ENCODE data around the gene CCNY. TPM values are rescaled to one million over a fixed set of nuclear protein-coding genes. Genes with fewer than 3 reads are reported as not detected.

CCNY gene
- total RNA-seq, 4 donors from 2014 or later = 22.4 to 35.1 (median 29.9) TPM

DNA sequence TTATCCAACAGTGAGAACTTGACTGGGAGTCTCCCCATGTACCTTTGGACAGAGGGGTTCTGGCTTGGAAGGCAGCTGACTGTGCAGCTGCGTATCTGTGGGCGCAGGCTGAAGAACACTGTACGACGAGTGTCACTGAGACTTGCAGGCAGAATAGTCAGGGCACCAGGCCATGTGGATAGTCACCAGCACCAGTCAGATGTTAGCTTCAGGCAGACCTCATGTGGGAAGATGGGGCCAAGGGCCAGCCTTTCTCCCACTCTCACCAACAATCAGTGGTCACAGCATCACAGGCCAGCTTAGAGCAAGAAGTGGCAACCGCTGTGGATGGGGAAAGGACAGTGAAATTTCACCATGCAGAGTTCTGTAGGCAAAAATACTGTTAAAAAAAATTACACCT lies 225.4 kb downstream of the CCNY start:
- Histone ChIP-seq H3K4me1 (peaks cover 19% of the 10 kb centered on the region), H3K9me3 (no peaks in the 10 kb centered on the region), H3K27me3 (no peaks in the 10 kb centered on the region), H3K4me3 (no peak overlapping the region), H3K27ac (no peak overlapping the region), H3K36me3 (peaks cover 13% of the 10 kb centered on the region)
- DNase-seq (ENCODE audit: low spot score in 2 of 2) = no peak
- 88% methylated on average over 1 of the region's 5 CpGs for WGBS
- TF ChIP-seq EP300 (IDR thresholded peaks at IDR 0.05) (no peak), POLR2AphosphoS5 (IDR thresholded peaks at IDR 0.05) (no peak), POLR2A (IDR thresholded peaks at IDR 0.05) (no peak)
- TF ChIP-seq, protein P1, sequence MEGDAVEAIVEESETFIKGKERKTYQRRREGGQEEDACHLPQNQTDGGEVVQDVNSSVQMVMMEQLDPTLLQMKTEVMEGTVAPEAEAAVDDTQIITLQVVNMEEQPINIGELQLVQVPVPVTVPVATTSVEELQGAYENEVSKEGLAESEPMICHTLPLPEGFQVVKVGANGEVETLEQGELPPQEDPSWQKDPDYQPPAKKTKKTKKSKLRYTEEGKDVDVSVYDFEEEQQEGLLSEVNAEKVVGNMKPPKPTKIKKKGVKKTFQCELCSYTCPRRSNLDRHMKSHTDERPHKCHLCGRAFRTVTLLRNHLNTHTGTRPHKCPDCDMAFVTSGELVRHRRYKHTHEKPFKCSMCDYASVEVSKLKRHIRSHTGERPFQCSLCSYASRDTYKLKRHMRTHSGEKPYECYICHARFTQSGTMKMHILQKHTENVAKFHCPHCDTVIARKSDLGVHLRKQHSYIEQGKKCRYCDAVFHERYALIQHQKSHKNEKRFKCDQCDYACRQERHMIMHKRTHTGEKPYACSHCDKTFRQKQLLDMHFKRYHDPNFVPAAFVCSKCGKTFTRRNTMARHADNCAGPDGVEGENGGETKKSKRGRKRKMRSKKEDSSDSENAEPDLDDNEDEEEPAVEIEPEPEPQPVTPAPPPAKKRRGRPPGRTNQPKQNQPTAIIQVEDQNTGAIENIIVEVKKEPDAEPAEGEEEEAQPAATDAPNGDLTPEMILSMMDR (IDR thresholded peaks at IDR 0.05) = no peak

DNA sequence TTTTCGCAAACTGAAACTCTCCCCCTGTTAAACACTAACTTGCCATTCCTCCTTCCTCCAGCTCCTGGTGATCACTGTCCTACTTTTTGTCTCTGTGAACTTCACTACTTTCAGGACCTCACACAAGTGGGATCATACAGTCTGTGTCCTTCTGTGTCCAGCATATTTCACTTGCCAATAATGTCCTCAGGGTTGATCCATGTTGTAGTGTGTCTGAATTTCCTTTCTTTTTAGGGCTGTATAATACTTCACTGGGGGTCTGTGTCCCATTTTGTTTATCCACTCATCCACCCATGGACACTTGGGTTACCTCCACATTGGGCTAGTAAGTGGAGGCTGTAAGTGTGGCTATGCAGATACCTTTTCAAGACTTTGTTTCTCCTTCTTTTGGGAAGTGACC lies 226.1 kb downstream of the CCNY start:
- DNase-seq (ENCODE audit: low spot score in 2 of 2) = no peak

DNA sequence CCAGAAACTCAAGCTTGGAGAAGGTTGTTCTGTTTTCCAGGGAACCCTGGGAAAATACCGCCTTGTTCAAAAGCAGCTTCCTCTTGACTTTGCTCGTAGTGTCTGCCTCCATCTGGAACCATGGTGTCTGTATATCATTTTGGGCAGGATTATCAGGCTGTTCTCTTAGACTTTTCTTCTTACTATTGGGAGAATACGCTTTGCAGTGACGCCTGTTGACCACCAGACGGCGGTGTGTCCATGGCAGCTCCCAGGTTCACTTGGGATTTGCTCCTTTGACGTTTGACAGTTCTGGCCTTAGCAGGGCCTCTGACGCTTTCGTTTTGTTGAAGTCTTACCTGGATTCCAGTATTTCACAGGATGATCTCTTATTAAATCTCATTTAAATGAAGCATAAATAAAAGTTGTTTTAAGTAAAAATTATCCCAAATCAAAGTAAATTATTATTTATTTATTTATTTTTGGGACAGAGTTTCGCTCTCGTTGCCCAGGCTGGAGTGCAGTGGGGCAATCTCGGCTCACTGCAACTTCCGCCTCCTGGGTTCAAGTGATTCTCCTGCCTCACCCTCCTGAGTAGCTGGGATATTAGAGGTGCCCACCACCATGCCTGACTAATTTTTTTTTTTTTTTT lies 227.1 kb downstream of the CCNY start:
- H3K27me3 ChIP-seq = no peaks in the 10 kb centered on the region
- H3K4me3 ChIP-seq = no peak overlapping the region
- 48% methylated on average over 13 of the region's 13 CpGs for WGBS
- no peak overlapping the region for H3K27ac ChIP-seq
- peaks cover 23% of the 10 kb centered on the region for H3K36me3 ChIP-seq
- TF ChIP-seq, protein P1 (IDR thresholded peaks at IDR 0.05) = peak; percentile 73 to 91
- TF ChIP-seq EP300 (IDR thresholded peaks at IDR 0.05) (no peak), POLR2A (IDR thresholded peaks at IDR 0.05) (no peak)
- peaks cover 19% of the 10 kb centered on the region for H3K4me1 ChIP-seq
- no peaks in the 10 kb centered on the region for H3K9me3 ChIP-seq
- no peak for DNase-seq (ENCODE audit: low spot score in 2 of 2)

More for the DNA sequence above, 226.1 kb downstream of the CCNY start:
- H3K36me3 ChIP-seq = peaks cover 15% of the 10 kb centered on the region
- H3K27me3 ChIP-seq = no peaks in the 10 kb centered on the region
- H3K27ac ChIP-seq = no peak overlapping the region
- no peak overlapping the region for H3K4me3 ChIP-seq
- 95% methylated on average over 1 of the region's 1 CpG for WGBS
- TF ChIP-seq, protein P1 (IDR thresholded peaks at IDR 0.05) = no peak
- TF ChIP-seq POLR2A (IDR thresholded peaks at IDR 0.05) (no peak), POLR2AphosphoS5 (IDR thresholded peaks at IDR 0.05) (no peak), EP300 (IDR thresholded peaks at IDR 0.05) (no peak)
- no peaks in the 10 kb centered on the region for H3K9me3 ChIP-seq
- H3K4me1 ChIP-seq = peaks cover 19% of the 10 kb centered on the region

DNA sequence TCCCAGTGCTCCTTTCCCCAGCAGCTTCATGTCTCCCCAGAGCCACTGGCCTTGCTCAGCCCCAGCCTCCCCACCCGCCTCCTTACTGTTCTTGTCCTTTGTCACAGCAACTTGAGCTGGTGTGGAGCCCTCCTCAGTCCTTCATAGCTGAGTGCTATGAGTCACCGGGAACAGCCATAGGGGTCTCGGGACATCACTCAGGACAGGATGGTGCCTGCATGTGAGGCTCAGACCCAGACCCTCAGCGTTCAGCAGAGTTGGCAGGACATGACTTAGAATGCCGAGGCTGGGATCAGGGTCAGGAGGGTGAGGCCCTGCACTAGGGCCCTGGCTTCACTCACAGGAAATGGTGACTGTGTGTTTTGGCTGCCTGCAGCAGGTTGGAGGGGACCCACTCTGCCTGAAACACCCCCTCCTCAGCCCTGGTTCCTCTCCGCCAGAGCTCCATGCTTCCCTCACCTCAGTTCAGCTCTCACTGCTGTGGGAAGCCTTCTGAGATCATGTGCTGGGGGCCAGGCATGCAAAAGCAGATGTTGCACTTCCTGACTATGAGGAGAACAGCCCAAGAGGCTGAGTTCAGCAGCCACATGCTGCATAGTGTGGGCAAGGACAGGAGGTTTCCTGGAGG lies 228.1 kb downstream of the CCNY start:
- Histone ChIP-seq H3K36me3 (peaks cover 33% of the 10 kb centered on the region), H3K4me1 (peaks cover 19% of the 10 kb centered on the region)

DNA sequence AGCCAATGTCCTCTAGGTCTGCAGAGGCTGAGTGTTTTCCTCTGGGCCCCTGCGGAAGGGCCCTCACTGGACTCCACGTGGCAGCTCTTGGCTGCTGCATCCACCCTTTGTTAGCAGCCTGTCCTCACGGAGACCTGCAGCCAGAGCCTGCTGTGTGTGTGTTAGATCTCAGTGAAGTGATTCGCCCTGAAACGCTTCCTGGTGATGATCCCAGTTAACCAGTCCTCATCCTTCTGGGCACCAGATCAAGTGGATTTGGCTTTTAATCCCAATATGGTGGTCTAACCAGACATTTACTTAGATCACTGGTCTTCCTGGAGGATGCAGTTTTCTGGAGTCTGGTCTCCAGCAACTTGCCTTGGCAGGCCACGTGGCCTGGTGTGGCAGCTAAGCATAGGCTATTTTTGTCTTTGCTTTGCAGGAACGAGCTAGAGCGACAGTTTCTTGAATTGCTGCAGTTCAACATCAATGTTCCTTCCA lies 229.3 kb downstream of the CCNY start:
- TF ChIP-seq POLR2AphosphoS5 (IDR thresholded peaks at IDR 0.05) (no peak), POLR2A (IDR thresholded peaks at IDR 0.05) (no peak), EP300 (IDR thresholded peaks at IDR 0.05) (no peak)
- TF ChIP-seq, protein P1 (IDR thresholded peaks at IDR 0.05) = no peak
- no peaks in the 10 kb centered on the region for H3K27me3 ChIP-seq
- no peak for DNase-seq (ENCODE audit: low spot score in 2 of 2)
- H3K4me1 ChIP-seq = peaks cover 19% of the 10 kb centered on the region
- 65% methylated on average over 8 of the region's 8 CpGs for WGBS
- H3K4me3 ChIP-seq = no peak overlapping the region
- no peak overlapping the region for H3K27ac ChIP-seq
- no peaks in the 10 kb centered on the region for H3K9me3 ChIP-seq
- peaks cover 35% of the 10 kb centered on the region for H3K36me3 ChIP-seq

More for the DNA sequence above, 228.1 kb downstream of the CCNY start:
- no peak for DNase-seq (ENCODE audit: low spot score in 2 of 2)
- WGBS = 68% methylated on average over 6 of the region's 6 CpGs
- Histone ChIP-seq H3K4me3 (no peak overlapping the region), H3K27me3 (no peaks in the 10 kb centered on the region), H3K27ac (no peak overlapping the region), H3K9me3 (no peaks in the 10 kb centered on the region)
- TF ChIP-seq POLR2AphosphoS5 (IDR thresholded peaks at IDR 0.05) (no peak), POLR2A (IDR thresholded peaks at IDR 0.05) (no peak), EP300 (IDR thresholded peaks at IDR 0.05) (no peak)
- TF ChIP-seq, protein P1 (IDR thresholded peaks at IDR 0.05) = no peak

All from suprapubic skin (tissue), 4 donors.